22Rv1 (cell line): ENCODE results near the gene C14orf180.

Experiments used
- ZFX ChIP-seq: fragments of 450-650 bp; IDR thresholded peaks from 2 replicates; pipeline ENCODE4 v1.6.1; 2017; ENCODE audit warnings: antibody characterized with exemption, borderline replicate concordance
- TF ChIP-seq, protein P1 (sequence below): fragments of 450-650 bp; IDR thresholded peaks from 2 replicates; pipeline ENCODE4 v1.5.1; 2017; ENCODE audit warnings: mild to moderate bottlenecking

DNA sequence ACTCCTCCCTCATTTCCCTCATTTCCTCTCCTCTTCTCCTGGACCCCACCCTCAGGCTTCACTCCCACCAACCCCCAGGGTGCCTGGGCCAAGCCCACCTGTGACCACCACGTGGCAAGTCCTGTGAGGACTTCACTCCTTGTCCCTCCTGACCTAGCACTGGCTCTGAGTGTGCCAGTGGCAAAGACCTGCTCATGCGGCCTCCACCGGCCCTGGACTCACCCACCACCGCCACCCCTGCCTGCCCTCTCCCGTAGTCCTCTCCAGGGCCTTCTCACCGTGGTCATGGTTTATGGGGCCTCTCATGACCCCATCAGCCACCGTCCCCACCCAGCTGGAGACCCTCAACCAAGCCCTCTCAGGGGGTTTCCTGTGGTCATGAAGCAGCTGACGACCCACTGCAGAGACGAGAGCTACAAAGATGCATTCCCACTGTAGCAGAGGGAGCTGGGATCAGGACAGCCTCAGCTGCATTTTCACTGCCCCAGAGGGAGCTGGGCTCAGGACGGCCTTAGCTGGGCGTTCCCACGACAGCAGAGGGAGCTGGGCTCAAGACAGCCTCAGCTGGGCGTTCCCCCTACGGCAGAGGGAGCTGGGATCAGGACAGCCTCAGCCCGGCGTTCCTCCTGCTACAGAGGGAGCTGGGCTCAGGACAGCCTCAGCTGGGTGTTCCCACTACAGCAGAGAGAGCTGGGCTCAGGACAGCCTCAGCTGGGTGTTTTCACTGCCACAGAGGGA lies 3.2 kb upstream of the C14orf180 start:
- TF ChIP-seq, protein P1, sequence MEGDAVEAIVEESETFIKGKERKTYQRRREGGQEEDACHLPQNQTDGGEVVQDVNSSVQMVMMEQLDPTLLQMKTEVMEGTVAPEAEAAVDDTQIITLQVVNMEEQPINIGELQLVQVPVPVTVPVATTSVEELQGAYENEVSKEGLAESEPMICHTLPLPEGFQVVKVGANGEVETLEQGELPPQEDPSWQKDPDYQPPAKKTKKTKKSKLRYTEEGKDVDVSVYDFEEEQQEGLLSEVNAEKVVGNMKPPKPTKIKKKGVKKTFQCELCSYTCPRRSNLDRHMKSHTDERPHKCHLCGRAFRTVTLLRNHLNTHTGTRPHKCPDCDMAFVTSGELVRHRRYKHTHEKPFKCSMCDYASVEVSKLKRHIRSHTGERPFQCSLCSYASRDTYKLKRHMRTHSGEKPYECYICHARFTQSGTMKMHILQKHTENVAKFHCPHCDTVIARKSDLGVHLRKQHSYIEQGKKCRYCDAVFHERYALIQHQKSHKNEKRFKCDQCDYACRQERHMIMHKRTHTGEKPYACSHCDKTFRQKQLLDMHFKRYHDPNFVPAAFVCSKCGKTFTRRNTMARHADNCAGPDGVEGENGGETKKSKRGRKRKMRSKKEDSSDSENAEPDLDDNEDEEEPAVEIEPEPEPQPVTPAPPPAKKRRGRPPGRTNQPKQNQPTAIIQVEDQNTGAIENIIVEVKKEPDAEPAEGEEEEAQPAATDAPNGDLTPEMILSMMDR, result no peak
- no peak for TF ChIP-seq ZFX
